K562 (cell line): ENCODE results near the gene SCIN.

Source experiments
- CEBPZ ChIP-seq: fragments of 150-350 bp; IDR thresholded peaks from 2 replicates; pipeline ENCODE4 v1.6.1; 2014; ENCODE audit warnings: low read depth, mild to moderate bottlenecking, low read length, borderline replicate concordance
- FOXM1 ChIP-seq, 2 experiments: fragments of 450-650 bp in 1 of 2; sonication (generic) in 1 of 2; formaldehyde crosslinking in 1 of 2; IDR thresholded peaks; 2 replicates each; pipeline versions ENCODE4 v1.6.1 to v1.9.0; 2017 to 2022; ENCODE audit warnings: low read depth in 2 of 2, mild to moderate bottlenecking in 2 of 2, missing genetic modification reagents in 1 of 2, moderate library complexity in 1 of 2
- RCOR1 ChIP-seq, 2 experiments: IDR thresholded peaks; 2 replicates each; pipeline ENCODE4 v1.6.1; 2012; ENCODE audit warnings: low read depth in 2 of 2, low read length in 2 of 2, borderline replicate concordance in 1 of 2, improper control_type of control experiment in 1 of 2
- RFX5 ChIP-seq: IDR thresholded peaks from 2 replicates; pipeline ENCODE4 v1.6.1; 2011; ENCODE audit warnings: low read depth, mild to moderate bottlenecking, improper control_type of control experiment, low read length

GRCh38 chr7:12550956-12551355 is 19.6 kb upstream of the SCIN start:
- TF ChIP-seq CEBPZ (no peak), FOXM1 (IDR thresholded peaks at IDR 0.05; ENCODE audit: low read depth) (no peak), FOXM1 (CRISPR knock-in tag; IDR thresholded peaks at IDR 0.05; ENCODE audit: low read depth) (no peak), RCOR1 (IDR thresholded peaks at IDR 0.05; ENCODE audit: borderline replicate concordance in 1 of 2, low read depth in 2 of 2, low read length in 2 of 2) (no peak), RFX5 (no peak)
